ENCODE results near the gene MCHR1.
"Not testable (repeated sequence)": the region's sequence is repeated elsewhere in the genome, so short reads cannot be mapped to it uniquely, and the experiment has no call there.

- TF ChIP-seq POLR2A (IDR thresholded peaks at IDR 0.05; ENCODE audit: low read depth, low read length); TAF1 (IDR thresholded peaks at IDR 0.05; ENCODE audit: borderline replicate concordance, low read depth, low read length): not testable (repeated sequence)
Measured at GRCh38 chr22:40656651-40657050, 22.6 kb upstream of the MCHR1 start.

Data from GM12892 (cell line).